Glutamatergic neuron (in vitro differentiated cells): ENCODE measurements around the gene CKB. TPM values are rescaled to one million over a fixed set of nuclear protein-coding genes. Genes with fewer than 3 reads are reported as not detected.

Experiments used
- DNase-seq: peaks from one replicate; pipeline ENCODE4 v3.0.0; 2022
- H3K27ac Mint-ChIP-seq: one replicate; pipeline ENCODE4 v1.8.0; 2020; ENCODE audit warnings: mild to moderate bottlenecking, mixed read lengths, inconsistent platforms; ENCODE audit not compliant: unreplicated experiment
- H3K27me3 Mint-ChIP-seq: one replicate; pipeline ENCODE4 v1.8.0; 2020; ENCODE audit warnings: mild to moderate bottlenecking, moderate library complexity, mixed read lengths, inconsistent platforms; ENCODE audit not compliant: unreplicated experiment
- H3K36me3 Mint-ChIP-seq: one replicate; pipeline ENCODE4 v1.8.0; 2020; ENCODE audit warnings: mild to moderate bottlenecking, mixed read lengths, inconsistent platforms; ENCODE audit not compliant: unreplicated experiment
- H3K4me1 Mint-ChIP-seq: one replicate; pipeline ENCODE4 v1.8.0; 2020; ENCODE audit warnings: mild to moderate bottlenecking, low read depth, mixed read lengths, inconsistent platforms; ENCODE audit not compliant: unreplicated experiment
- H3K4me3 Mint-ChIP-seq: one replicate; pipeline ENCODE4 v1.8.0; 2020; ENCODE audit warnings: mild to moderate bottlenecking, mixed read lengths, inconsistent platforms; ENCODE audit not compliant: unreplicated experiment
- H3K9me3 Mint-ChIP-seq: one replicate; pipeline ENCODE4 v1.8.0; 2020; ENCODE audit warnings: mild to moderate bottlenecking, moderate library complexity, mixed read lengths, inconsistent platforms; ENCODE audit not compliant: unreplicated experiment
- CTCF ChIP-seq: fragments of 200-600 bp; sonication (generic); IDR thresholded peaks from one replicate; pipeline ENCODE4 v1.5.0; 2021; ENCODE audit not compliant: partially characterized antibody, unreplicated experiment
- total RNA-seq: library from RNA; stranded (reverse); fragmentation: NEBNext Ultra II Directional; extraction: Animal tissue kit (Norgen Biotek cat#: 25700); gene quantifications from one replicate; pipeline ENCODE4 v1.2.1, GENCODE V29; 2021; ENCODE audit not compliant: unreplicated experiment

CKB gene
- total RNA-seq, 1 donor from 2014 or later: 2,561 TPM

GRCh38 chr14:103550451-103551337, 28.1 kb upstream of the CKB start:
- Mint-ChIP-seq H3K9me3 (peaks cover 3% of the 10 kb centered on the region), H3K27me3 (peaks cover 10% of the 10 kb centered on the region), H3K36me3 (no peaks in the 10 kb centered on the region), H3K4me3 (no peak overlapping the region), H3K4me1 (peaks cover 16% of the 10 kb centered on the region), H3K27ac (no peak overlapping the region)
- DNase-seq: no peak
- no peak for TF ChIP-seq CTCF

GRCh38 chr14:103549361-103550311, 27.0 kb upstream of the CKB start:
- Mint-ChIP-seq H3K36me3 (no peaks in the 10 kb centered on the region), H3K4me3 (no peak overlapping the region), H3K4me1 (peaks cover 14% of the 10 kb centered on the region), H3K27me3 (peaks cover 13% of the 10 kb centered on the region), H3K9me3 (peaks cover 5% of the 10 kb centered on the region), H3K27ac (no peak overlapping the region)
- peak; percentile 16 for TF ChIP-seq CTCF
- no peak for DNase-seq

GRCh38 chr14:103548463-103549351, 26.1 kb upstream of the CKB start:
- Mint-ChIP-seq H3K9me3 (peaks cover 5% of the 10 kb centered on the region), H3K27ac (no peak overlapping the region), H3K27me3 (peaks cover 14% of the 10 kb centered on the region), H3K36me3 (no peaks in the 10 kb centered on the region), H3K4me3 (no peak overlapping the region), H3K4me1 (peaks cover 16% of the 10 kb centered on the region)
- no peak for TF ChIP-seq CTCF
- DNase-seq: no peak

GRCh38 chr14:103547941-103548462, 25.4 kb upstream of the CKB start:
- DNase-seq: no peak
- TF ChIP-seq CTCF: no peak
- Mint-ChIP-seq H3K4me3 (no peak overlapping the region), H3K9me3 (peaks cover 4% of the 10 kb centered on the region), H3K36me3 (no peaks in the 10 kb centered on the region), H3K27me3 (peaks cover 14% of the 10 kb centered on the region), H3K27ac (no peak overlapping the region), H3K4me1 (peaks cover 16% of the 10 kb centered on the region)
